C4-2B (cell line): ENCODE measurements around the gene SETBP1.

Experiments
- ZFX ChIP-seq: fragments of 450-650 bp; IDR thresholded peaks from 2 replicates; pipeline ENCODE4 v1.6.1; 2017
- TF ChIP-seq, protein P1 (sequence below): fragments of 450-650 bp; conservative IDR thresholded peaks from 2 replicates; pipeline ENCODE4 v1.5.1; 2017; ENCODE audit warnings: mild to moderate bottlenecking

DNA sequence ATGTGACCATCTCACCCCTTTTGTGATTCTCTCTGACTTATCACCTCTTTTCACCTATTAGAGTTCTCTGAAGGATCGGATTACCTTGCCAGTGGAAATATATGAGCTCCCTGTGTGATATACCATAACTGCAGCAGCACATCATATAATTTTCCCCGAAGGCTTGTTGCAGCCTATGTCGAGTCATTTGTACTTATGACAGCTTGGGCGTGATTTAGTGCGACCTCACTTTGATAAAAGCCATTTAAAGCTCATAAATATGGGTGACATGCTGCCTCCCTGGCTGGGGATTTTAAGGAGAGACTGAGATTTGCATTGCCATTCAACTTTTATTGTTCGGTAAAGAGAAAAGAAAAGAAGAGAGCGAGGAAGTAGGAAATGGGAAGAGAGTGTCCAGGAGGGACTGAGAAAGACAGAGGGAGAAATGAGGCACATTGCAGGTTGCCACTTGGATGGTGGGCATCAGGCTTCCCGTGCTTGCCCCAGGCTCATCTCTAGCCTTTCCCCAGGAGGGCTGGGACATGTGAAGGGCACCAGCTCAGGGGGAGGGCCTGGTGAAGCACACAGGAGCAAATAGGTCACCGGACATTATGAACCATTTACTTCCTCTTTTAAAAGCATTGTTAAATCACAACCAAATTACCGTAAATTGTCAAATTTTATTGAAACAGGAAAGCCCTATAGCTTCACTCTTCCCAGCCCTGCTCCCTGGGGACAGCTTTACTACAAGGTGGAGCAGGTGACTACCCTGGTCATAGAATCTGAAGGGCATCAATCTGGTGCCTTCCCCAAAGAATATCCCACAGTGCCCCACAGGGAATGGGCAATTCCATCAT, 161.3 kb downstream of the SETBP1 start:
- TF ChIP-seq, protein P1, sequence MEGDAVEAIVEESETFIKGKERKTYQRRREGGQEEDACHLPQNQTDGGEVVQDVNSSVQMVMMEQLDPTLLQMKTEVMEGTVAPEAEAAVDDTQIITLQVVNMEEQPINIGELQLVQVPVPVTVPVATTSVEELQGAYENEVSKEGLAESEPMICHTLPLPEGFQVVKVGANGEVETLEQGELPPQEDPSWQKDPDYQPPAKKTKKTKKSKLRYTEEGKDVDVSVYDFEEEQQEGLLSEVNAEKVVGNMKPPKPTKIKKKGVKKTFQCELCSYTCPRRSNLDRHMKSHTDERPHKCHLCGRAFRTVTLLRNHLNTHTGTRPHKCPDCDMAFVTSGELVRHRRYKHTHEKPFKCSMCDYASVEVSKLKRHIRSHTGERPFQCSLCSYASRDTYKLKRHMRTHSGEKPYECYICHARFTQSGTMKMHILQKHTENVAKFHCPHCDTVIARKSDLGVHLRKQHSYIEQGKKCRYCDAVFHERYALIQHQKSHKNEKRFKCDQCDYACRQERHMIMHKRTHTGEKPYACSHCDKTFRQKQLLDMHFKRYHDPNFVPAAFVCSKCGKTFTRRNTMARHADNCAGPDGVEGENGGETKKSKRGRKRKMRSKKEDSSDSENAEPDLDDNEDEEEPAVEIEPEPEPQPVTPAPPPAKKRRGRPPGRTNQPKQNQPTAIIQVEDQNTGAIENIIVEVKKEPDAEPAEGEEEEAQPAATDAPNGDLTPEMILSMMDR = no peak
- no peak for TF ChIP-seq ZFX
